ENCODE results near the gene ARAP3. TPM values are rescaled to one million over a fixed set of nuclear protein-coding genes. Genes with fewer than 3 reads are reported as not detected.
"Not testable (repeated sequence)": the region's sequence is repeated elsewhere in the genome, so short reads cannot be mapped to it uniquely, and the experiment has no call there.

The ARAP3 gene
- 0.16 and 0.47 TPM in 2 replicates for total RNA-seq
- 0.20 TPM for polyA plus RNA-seq (2012)

GRCh38 chr5:141681695-141682641 is at the start of gene ARAP3:
Gene ARAP3 (minus strand): TSS chr5:141682230. CDS start chr5:141680486, 1,744 bp downstream.
- DNase-seq (ENCODE audit: low read depth), result peak; percentile 47

- no peak for DNase-seq (ENCODE audit: low read depth)
These were observed 47.5 kb upstream of the ARAP3 start for GRCh38 chr5:141729387-141730006.

- DNase-seq (ENCODE audit: low read depth), result peak; percentile 3
These were observed 43.9 kb upstream of the ARAP3 start for GRCh38 chr5:141725891-141726290.

GRCh38 chr5:141725174-141725573 is 43.1 kb upstream of the ARAP3 start:
- DNase-seq (ENCODE audit: low read depth), result not testable (repeated sequence)

GRCh38 chr5:141722266-141722665 is 40.2 kb upstream of the ARAP3 start:
- DNase-seq (ENCODE audit: low read depth), result no peak

GRCh38 chr5:141717043-141717442 is 35.0 kb upstream of the ARAP3 start:
- no peak for DNase-seq (ENCODE audit: low read depth)

GRCh38 chr5:141716468-141716867 is 34.4 kb upstream of the ARAP3 start:
- DNase-seq (ENCODE audit: low read depth), result no peak

- DNase-seq (ENCODE audit: low read depth), result no peak
These were observed 34.0 kb upstream of the ARAP3 start for GRCh38 chr5:141716009-141716408.

- no peak for DNase-seq (ENCODE audit: low read depth)
These were observed 33.4 kb upstream of the ARAP3 start for GRCh38 chr5:141715346-141715905.

- no peak for DNase-seq (ENCODE audit: low read depth)
These were observed 32.7 kb upstream of the ARAP3 start for GRCh38 chr5:141714542-141715310.

- DNase-seq (ENCODE audit: low read depth), result no peak
These were observed 31.7 kb upstream of the ARAP3 start for GRCh38 chr5:141713616-141714309.

- no peak for DNase-seq (ENCODE audit: low read depth)
These were observed 29.7 kb upstream of the ARAP3 start for GRCh38 chr5:141711687-141712086.

GRCh38 chr5:141709699-141710267 is 27.8 kb upstream of the ARAP3 start:
- DNase-seq (ENCODE audit: low read depth), result no peak

GRCh38 chr5:141708016-141708415 is 26.0 kb upstream of the ARAP3 start:
- DNase-seq (ENCODE audit: low read depth), result no peak

- no peak for DNase-seq (ENCODE audit: low read depth)
These were observed 25.5 kb upstream of the ARAP3 start for GRCh38 chr5:141707510-141707909.

- no peak for DNase-seq (ENCODE audit: low read depth)
These were observed 24.1 kb upstream of the ARAP3 start for GRCh38 chr5:141706121-141706520.

GRCh38 chr5:141705469-141705868 is 23.4 kb upstream of the ARAP3 start:
- DNase-seq (ENCODE audit: low read depth), result no peak

- no peak for DNase-seq (ENCODE audit: low read depth)
These were observed 22.8 kb upstream of the ARAP3 start for GRCh38 chr5:141704782-141705297.

GRCh38 chr5:141703133-141703561 is 21.1 kb upstream of the ARAP3 start:
- DNase-seq (ENCODE audit: low read depth), result peak; percentile 17
